NAMALWA (cell line): ENCODE data around the gene RIBC2.
"Not testable (repeated sequence)": the region's sequence is repeated elsewhere in the genome, so short reads cannot be mapped to it uniquely, and the experiment has no call there.

Source experiments
- DNase-seq: peaks from one replicate; pipeline ENCODE4 v3.0.0-alpha.2; 2015; ENCODE audit warnings: low spot score

Gene RIBC2

GRCh38 chr22:45424241-45424731 lies 10.8 kb downstream of the RIBC2 start:
- DNase-seq, result no peak

GRCh38 chr22:45425101-45425500 lies 11.6 kb downstream of the RIBC2 start:
- no peak for DNase-seq

DNA sequence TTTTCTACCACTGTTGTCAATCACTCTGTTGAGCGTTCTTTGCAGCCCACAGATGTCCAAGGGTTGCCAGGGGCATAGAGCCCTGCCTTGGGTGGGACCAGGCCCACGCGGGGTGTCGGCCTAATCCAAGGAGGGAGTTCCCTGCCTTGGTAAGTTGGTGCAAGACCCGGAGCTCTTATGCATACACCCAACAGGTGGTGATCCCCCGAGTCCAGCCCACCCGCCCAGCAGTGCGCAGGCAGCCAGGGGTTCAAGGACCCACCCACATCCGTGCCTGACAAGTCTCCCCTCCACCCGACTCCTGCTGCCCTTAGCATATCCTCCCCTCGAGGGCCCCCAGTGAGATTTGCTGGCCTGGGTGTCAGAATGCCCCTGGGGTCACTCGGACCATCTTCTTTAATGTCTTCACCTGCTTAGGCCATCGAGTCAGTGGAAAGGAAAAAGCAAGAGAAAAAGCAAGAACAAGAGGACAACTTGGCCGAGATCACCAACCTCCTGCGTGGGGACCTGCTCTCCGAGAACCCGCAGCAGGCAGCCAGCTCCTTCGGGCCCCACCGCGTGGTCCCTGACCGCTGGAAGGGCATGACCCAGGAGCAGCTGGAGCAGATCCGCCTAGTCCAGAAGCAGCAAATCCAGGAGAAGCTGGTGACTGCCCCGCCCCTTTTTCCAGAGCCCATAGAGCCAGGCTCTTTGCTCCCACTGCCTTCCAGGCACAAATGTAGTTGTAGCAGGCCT lies 12.2 kb downstream of the RIBC2 start:
- DNase-seq, result no peak

DNA sequence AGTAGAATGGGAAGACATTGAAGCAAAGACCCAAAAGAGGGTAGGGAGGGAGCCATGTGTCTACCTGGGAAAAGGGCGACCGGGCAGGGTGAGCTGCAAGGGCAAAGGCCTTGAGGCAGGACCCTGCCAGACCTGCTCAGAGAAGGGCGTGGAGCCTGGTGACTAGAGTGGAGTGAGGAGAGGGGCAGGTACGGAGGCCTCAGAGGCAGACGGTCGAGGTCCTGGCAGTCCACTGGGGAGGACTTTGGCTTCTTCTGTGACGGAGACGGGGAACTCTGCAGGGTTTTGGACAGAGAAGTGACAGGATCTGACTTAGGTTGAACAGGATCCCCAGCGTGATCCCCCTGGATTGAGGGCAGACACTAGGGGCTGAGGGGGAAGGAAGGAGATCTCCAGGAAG lies 12.9 kb downstream of the RIBC2 start:
- DNase-seq, result no peak

DNA sequence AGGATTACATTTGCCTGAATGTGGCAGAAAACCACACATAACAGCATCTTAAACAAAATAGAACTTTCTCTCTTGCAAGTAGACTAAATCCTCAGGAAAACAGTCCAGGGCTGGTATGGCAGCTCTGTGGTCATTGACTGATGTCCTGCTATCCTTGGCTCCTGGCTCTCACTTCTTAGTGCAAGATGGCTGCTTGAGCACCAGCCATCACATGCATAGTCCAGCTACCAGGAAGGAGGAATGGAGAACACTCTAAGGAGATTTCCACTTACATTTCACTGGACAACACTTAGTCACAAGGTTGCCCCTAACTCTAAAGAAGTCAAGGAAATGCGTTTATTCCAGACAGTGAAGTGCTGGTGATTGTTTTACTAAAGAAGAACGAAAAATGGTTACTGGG lies 13.6 kb downstream of the RIBC2 start:
- DNase-seq, result no peak

DNA sequence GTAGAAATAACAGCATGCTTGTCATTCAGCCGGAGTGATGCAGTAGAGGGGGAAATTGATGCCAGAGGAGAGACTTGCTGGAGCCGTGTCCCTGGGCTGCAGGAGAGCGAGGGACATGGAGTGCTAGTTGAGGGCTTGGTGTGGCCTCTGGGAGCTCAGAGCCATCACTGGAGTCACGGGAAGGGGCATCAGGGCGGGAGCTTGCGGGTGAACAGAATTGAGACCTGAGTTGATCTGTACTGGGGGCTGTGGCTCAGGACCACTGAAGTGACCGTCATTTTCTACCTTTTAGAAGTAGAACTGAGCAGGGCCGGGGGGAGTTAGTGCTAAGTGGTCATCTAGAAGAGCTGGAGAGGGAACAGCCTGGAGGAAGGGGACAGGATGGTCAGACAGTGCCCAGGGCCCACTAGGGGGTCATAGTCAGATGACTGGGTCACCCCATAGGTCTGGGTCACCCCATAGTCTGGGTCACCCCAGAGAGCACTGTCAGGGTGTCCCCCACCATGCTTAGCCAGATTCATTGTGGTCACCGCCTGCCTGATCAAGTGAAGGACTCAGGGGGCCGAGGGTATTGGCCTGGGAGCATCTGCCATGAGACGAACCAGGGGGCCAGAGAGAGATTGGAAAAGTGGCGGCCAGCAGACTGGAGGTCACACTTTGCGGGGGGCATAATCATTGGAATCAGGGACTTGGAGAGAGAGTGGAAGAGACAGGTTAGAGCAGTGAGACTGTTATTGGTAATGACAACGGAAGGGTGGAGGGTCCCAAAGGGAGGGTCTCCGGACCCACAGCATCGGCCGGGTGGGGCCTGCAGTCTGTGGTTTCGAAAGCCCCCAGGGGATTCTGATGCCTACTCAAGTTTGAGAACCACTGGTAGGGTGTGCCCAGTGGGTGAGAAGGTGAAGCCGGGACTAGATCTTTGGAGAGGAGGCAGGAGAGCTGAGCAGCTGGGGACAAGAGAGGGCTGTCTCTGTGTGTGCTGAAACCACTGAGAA lies 15.2 kb downstream of the RIBC2 start:
- no peak for DNase-seq

DNA sequence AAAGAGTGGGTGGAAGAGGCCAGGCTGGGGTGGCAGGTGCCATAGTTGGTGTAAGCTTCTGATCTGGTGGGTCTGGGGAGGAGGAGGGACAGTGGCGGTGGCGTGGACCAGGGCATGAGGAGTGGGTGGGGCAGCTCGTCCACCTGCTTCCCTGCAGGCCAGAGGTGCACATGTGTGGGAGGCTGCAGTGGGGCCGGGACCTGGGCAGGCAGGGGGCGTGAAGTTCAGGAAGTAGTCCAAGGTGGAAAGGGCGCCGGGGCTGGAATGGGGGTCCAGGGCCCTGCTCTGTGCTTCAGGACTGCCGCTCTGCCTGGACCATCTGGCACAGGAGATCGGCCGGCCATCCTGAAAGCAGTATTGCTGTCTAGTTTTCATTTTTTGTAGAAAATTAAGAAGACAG lies 15.9 kb downstream of the RIBC2 start:
- no peak for DNase-seq

- DNase-seq, result no peak
Measured at GRCh38 chr22:45429981-45430775, 16.7 kb downstream of the RIBC2 start.

- no peak for DNase-seq
Measured at GRCh38 chr22:45430871-45431270, 17.4 kb downstream of the RIBC2 start.

DNA sequence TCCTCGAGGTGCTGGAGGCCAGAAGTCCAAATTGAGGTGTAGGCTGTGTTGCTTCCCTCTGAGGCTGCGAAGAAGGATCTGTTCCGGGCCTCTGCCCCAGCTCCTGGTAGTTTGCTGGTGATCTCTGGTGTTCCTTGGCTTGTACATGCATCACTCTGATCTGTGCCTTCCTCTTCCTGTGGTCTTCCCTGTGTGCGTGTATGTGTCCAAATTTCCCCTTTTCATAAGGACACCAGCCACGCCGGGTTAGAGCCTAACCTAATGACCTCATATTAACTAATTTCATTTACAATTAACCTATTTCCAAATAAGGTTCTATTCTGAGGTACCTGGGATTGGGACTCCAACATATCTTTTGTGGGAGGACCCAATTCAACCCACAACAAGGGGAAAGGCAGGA lies 21.5 kb downstream of the RIBC2 start:
- no peak for DNase-seq

DNA sequence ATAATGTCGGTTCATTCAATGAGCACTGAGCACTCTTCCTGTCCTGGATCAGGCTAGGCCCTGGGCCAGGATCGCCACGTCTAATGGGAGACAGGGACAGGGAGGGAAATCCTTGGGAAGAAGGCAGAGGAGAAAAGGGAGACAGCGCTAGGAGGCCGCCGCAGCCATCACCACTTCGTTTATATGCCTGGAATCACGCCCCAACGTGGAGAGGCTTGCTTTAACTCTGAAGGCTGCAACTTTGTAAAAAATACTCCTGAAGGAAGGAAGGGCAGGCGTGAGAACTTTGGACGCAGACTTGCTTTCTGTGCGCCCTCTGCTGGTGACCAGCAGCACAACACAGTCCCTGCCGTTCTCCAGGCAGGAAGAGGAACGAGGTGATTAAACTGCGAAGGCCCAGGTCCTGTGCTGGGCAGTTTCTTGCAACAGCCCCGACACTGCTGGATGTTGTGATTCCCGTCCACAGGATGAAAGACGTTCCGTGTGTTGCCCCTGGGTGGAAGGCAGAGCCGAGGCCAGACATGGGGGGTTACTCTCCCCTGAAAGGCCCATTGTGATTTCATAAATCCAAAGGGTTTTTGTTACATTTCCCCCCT lies 22.1 kb downstream of the RIBC2 start:
- peak; percentile 85 for DNase-seq

DNA sequence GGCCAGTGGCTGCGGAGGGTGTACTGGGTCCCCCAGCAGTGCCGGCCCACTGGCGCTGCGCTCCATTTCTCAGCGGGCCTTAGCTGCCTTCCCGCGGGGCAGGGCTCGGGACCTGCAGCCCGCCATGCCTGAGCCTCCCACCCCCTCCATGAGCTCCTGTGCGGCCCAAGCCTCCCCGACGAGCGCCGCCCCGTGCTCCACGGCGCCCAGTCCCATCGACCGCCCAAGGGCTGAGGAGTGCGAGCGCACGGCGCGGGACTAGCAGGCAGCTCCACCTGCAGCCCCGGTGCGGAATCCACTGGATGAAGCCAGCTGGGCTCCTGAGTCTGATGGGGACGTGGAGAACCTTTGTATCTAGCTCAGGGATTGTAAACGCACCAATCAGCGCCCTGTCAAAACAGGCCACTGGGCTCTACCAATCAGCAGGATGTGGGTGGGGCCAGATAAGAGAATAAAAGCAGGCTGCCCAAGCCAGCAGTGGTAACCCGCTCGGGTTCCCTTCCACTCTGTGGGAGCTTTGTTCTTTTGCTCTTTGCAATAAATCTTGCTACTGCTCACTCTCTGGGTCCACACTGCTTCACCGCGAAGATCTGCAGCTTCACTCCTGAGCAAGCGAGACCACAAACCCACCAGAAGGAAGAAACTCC lies 23.5 kb downstream of the RIBC2 start:
- DNase-seq, result not testable (repeated sequence)

- no peak for DNase-seq
Measured at GRCh38 chr22:45438336-45438735, 24.8 kb downstream of the RIBC2 start.

GRCh38 chr22:45440688-45441087 lies 27.2 kb downstream of the RIBC2 start:
- DNase-seq, result not testable (repeated sequence)

DNA sequence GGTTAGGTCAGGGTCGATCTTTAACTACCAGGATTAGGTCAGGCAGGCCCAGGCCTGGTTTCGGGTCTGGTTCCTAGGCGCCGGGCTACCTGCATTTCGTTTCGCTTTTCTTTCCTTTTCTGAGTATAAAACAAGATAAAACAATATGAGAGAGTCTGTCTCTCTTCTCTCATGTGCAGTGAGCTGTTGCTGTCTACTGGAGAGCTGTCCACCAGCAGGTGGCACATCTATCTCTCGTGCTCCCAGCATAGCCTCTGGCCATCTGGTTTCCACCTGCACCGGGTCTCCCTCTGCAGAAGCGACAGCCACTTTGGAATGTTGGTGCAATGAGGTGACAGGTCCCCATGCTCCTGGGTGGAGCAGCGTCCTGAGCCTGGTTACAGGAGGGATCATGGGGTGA lies 27.6 kb downstream of the RIBC2 start:
- DNase-seq, result peak; percentile 50

GRCh38 chr22:45442116-45442515 lies 28.6 kb downstream of the RIBC2 start:
- no peak for DNase-seq

GRCh38 chr22:45444168-45444567 lies 30.7 kb downstream of the RIBC2 start:
- DNase-seq, result no peak

DNA sequence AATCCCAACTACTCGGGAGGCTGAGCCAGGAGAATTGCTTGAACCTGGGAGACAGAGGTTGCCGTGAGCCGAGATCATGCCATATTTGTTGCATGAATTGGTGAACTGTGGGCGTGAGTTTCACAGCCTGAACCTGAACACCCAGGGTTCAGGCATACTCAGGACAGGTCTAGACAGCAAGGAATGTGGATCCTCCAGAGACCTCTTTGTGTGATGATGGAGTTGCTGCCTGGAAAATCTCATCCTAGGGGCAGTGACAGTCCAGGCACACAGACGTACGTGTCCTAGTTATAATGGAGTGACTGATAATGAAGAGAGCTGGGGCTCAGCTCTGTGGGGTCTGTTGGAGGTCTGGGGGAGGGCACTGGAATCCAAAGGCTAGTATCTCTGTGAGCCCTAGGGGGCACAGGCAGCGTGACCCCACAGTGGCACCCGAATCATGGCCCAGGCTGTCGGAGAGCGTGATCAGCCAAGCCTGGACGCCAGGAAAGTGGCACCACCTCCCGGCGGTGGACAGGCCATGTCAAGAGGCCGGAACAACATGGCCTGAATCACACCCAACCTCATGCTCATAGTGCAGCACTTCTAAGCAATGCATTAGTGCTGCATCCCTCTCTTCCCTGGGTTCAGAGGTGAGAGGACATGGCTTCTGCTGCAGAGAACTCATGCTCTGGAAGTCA lies 31.7 kb downstream of the RIBC2 start:
- no peak for DNase-seq

DNA sequence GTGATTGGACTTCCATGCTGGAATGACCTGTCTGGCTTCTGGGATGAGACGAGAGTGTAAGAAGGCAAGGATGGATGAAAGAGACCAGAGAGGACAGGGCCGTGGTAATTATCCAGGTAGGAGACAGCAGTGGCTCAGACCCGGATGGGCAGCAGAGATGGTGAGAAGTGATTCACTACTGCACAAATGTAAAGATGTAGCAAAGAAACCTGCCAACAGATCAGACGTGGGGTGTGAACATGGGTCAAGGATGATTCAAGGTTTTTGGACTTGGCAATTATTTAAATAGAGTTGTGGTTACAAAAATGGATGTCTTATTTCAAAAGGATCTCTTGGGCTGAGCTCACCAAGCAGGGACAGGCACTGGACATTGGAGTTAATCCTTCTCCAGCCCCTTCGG lies 32.7 kb downstream of the RIBC2 start:
- no peak for DNase-seq

- DNase-seq, result not testable (repeated sequence)
Measured at GRCh38 chr22:45447596-45447995, 34.1 kb downstream of the RIBC2 start.

GRCh38 chr22:45448431-45448830 lies 34.9 kb downstream of the RIBC2 start:
- DNase-seq, result no peak
